GM18526 (cell line): Measurements from ENCODE around the gene CFAP52.

Source experiments
- POLR2A ChIP-seq: IDR thresholded peaks from 3 replicates; pipeline ENCODE4 v1.6.1; 2011; ENCODE audit not compliant: insufficient read length; ENCODE audit errors: extremely low read depth

Gene CFAP52

DNA sequence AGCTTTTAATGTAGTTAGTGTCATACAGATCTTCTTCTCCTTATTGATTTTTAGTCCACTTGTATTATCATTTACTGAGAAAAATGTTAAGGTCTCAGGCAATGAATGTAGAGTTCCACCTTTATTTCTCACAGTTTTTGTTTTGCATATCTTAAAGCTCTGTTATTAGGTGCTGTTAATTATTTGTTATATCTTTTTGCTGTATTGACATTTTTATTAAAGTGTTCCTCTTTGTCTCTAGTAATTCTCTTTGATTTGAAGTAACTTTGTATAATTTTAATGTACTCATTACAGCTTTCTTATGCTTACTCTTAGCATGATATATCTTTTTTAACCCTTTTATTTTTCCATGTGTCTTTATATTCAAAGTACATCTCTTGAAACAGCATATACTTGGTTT lies 46.5 kb downstream of the CFAP52 start:
- TF ChIP-seq POLR2A = no peak

- TF ChIP-seq POLR2A = no peak
Observed at GRCh38 chr17:9628509-9628908, 52.1 kb downstream of the CFAP52 start.

DNA sequence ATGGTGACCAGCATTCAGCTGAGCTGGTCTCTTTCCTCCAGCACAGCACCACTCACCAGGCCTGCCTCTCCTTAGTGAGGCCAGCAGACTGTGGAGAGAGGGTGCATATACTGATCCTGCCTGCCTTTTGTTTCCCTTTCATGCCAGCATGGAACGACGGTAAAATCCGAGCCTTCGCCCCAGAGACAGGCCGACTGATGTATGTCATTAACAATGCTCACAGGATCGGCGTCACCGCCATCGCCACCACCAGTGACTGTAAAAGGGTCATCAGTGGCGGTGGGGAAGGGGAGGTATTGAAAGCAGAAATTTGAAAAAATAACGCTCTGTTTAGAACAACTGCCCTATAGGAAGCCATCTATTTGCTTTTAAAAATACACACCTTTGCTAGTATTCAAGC lies 56.3 kb downstream of the CFAP52 start:
- no peak for TF ChIP-seq POLR2A

DNA sequence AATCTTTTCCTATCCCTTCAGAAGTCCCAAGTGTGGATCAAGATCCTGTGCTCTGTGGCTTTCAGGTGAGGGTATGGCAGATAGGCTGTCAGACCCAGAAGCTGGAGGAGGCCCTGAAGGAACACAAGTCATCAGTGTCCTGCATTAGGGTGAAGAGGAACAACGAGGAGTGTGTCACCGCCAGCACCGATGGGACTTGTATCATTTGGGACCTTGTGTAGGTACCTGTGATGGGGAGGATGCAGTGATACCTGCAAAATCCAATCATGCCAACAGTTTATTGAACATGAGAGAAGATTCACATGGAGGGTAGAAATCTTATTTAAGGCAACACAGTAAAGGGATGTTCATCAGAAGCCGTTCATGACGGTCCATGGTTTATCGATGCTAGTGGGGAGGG lies 58.9 kb downstream of the CFAP52 start:
- TF ChIP-seq POLR2A = no peak

- TF ChIP-seq POLR2A = no peak
Observed at GRCh38 chr17:9636501-9636900, 60.1 kb downstream of the CFAP52 start.

- TF ChIP-seq POLR2A = no peak
Observed at GRCh38 chr17:9643611-9644010, 67.2 kb downstream of the CFAP52 start.

GRCh38 chr17:9644910-9645751 lies 68.7 kb downstream of the CFAP52 start, which contains the start of gene USP43:
USP43 (plus strand) TSS chr17:9645517; CDS start chr17:9645633, 116 bp downstream.
- TF ChIP-seq POLR2A = no peak

DNA sequence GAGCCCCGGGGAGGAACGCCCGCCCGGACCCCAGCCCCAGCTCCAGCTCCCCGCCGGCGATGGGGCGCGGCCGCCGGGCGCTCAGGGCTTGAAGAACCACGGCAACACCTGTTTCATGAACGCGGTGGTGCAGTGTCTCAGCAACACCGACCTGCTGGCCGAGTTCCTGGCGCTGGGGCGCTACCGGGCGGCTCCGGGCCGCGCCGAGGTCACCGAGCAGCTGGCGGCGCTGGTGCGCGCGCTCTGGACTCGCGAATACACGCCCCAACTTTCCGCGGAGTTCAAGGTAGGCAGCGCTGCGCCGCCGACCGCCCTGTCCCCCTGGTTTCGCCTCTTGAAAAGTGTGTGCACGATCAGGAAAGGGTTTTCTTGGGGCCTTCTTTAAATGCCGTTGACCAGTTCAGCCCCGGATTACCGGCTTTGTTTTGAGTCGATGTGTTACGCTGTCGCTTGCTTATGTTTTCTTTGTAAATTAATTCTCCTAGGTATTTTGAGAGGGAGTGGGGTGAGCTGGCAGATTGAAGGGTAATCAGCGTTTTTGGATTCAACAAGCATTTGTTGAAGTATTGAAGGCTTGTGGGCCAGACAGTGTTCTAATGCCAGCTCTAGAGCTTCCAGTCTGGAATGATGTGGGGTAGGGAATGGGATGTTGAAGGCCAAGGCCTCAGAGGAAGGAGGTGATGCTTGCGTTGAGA lies 69.6 kb downstream of the CFAP52 start:
- TF ChIP-seq POLR2A = no peak

DNA sequence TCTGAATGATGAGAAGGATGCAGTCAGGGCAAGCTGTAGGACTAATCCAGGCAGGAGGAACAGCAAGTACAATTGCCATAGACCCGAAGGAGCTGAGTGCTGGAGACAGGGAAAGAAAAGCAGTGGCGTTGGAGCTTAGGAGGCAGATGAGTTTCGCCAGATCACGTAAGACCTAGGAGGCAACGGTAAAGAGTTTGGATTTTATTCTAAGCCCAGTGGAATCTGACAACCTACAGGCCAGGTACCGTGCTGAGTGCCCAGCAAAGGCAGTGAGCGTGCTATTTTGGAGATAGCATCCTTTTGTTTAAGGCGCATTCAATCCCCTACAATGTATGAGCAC lies 70.1 kb downstream of the CFAP52 start:
- TF ChIP-seq POLR2A = no peak

DNA sequence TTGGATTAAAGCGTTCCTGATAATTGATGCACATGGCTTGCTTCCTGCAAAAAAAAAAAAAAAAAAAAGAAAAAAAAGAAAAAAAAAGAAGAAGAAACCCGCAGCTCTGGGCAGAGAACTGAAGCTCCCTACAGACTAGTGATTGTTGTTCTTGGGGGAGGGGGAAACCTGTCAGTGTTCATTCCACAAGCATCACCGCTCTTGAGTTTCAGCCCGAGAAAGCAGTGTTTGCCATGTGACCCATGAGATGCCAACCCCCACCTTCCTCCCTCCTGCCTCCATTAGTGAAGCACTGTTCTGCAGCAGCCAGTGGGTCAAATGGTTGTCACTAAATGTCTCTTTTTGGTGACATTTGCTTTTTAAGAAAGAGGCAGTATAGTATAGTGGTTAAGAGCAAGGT lies 70.6 kb downstream of the CFAP52 start:
- no peak for TF ChIP-seq POLR2A

GRCh38 chr17:9648521-9649110 lies 72.2 kb downstream of the CFAP52 start:
- TF ChIP-seq POLR2A = no peak

GRCh38 chr17:9658593-9659211 lies 82.3 kb downstream of the CFAP52 start:
- TF ChIP-seq POLR2A = no peak

- TF ChIP-seq POLR2A = no peak
Observed at GRCh38 chr17:9661027-9661426, 84.6 kb downstream of the CFAP52 start.

DNA sequence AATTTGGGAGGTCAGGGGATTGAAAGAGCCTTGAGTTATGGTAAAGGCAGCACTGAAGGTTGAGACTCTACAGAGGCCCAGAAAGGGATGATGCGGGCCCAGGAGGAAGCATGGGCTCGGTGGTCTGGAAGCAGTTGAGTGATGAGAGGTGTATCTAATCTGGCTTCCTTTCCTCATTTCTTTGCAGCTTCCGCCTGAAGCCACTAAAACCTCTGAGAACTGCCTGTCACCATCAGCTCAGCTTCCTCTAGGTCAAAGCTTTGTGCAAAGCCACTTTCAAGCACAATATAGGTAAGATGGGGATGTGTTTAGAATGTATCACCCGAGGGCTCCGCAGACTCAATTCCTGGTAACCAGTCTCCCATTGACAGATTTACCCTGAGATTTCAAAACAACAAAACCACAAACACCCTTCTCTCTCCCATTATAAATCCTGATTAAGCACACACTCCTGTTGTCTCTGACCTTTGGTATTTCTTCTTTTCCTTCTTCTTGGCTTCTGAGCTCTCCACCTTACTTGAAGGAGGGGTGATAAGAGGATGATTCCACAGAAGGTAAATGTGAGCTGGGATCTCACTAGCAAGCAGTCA lies 90.1 kb downstream of the CFAP52 start:
- no peak for TF ChIP-seq POLR2A

- TF ChIP-seq POLR2A = no peak
Observed at GRCh38 chr17:9668517-9668916, 92.1 kb downstream of the CFAP52 start.
